Common myeloid progenitor, CD34-positive (primary cell): ENCODE measurements around the gene JPH4.

Experiments
- CTCF ChIA-PET: fragments of 350-600 bp; sonication (Branson Sonifier 250); formaldehyde crosslinking; loops from one replicate; lab custom pipeline; 2021; ENCODE audit warnings: antibody characterized with exemption; lab: Charles Lee
- POLR2A ChIA-PET: fragments of 350-600 bp; sonication (Branson Sonifier 250); formaldehyde crosslinking; loops from one replicate; lab custom pipeline; 2021; ENCODE audit warnings: antibody characterized with exemption; lab: Charles Lee
- DNase-seq, 3 donors: peaks; one replicate each; pipeline versions ENCODE4 v3.0.0 to v3.0.0-alpha.2; 2013
- H3K27ac ChIP-seq, 2 experiments: 1 replicate in 1 of 2; 2 replicates in 1 of 2; pipeline ENCODE4 v1.7.0; 2013; ENCODE audit warnings: inconsistent platforms in 2 of 2, low read length in 2 of 2, mild to moderate bottlenecking in 2 of 2, low read depth in 1 of 2, moderate library complexity in 1 of 2; ENCODE audit not compliant: severe bottlenecking in 2 of 2, insufficient read depth in 1 of 2, poor library complexity in 1 of 2
- H3K27me3 ChIP-seq, 5 experiments: replicated peaks in 2 of 5; 1 replicate in 3 of 5; 2 replicates in 2 of 5; pipeline versions ENCODE4 v1.6.1 to v1.7.0; 2013; ENCODE audit warnings: low read length in 4 of 5, mild to moderate bottlenecking in 2 of 5, moderate library complexity in 2 of 5, inconsistent platforms in 1 of 5; ENCODE audit not compliant: insufficient read depth in 5 of 5, control insufficient read depth in 4 of 5
- H3K36me3 ChIP-seq, 4 experiments: 1 replicate in 2 of 4; 2 replicates in 2 of 4; pipeline versions ENCODE4 v1.6.1 to v1.7.0; 2013; ENCODE audit warnings: low read length in 3 of 4, control low read depth in 1 of 4, mild to moderate bottlenecking in 1 of 4; ENCODE audit not compliant: control insufficient read depth in 4 of 4, insufficient read depth in 4 of 4
- H3K4me1 ChIP-seq, 4 experiments: 1 replicate in 3 of 4; 2 replicates in 1 of 4; pipeline versions ENCODE4 v1.6.1 to v1.7.1; 2013; ENCODE audit warnings: low read length in 3 of 4, mild to moderate bottlenecking in 3 of 4, control low read depth in 1 of 4, inconsistent platforms in 1 of 4, moderate library complexity in 1 of 4; ENCODE audit not compliant: control insufficient read depth in 4 of 4, insufficient read depth in 4 of 4; ENCODE audit errors: control extremely low read depth in 1 of 4
- H3K4me3 ChIP-seq, 7 experiments: 1 replicate in 4 of 7; 2 replicates in 3 of 7; pipeline versions ENCODE4 v1.5.1 to v1.7.0; 2013; ENCODE audit warnings: mild to moderate bottlenecking in 7 of 7, low read length in 6 of 7, moderate library complexity in 6 of 7, inconsistent platforms in 2 of 7, low read depth in 2 of 7, control low read depth in 1 of 7; ENCODE audit not compliant: insufficient read depth in 4 of 7, control insufficient read depth in 1 of 7; ENCODE audit errors: extremely low read depth in 1 of 7
- H3K9me3 ChIP-seq, 5 experiments: 1 replicate in 4 of 5; 2 replicates in 1 of 5; pipeline versions ENCODE4 v1.6.1 to v1.7.1; 2013; ENCODE audit warnings: low read length in 4 of 5, mild to moderate bottlenecking in 2 of 5, inconsistent platforms in 1 of 5, low read depth in 1 of 5, moderate library complexity in 1 of 5; ENCODE audit not compliant: control insufficient read depth in 4 of 5, insufficient read depth in 2 of 5; ENCODE audit errors: control extremely low read depth in 1 of 5
- WGBS: methylation state at CpG from one replicate; pipeline ENCODE4 v1.1.5; 2013; ENCODE audit not compliant: insufficient coverage; 5-methylcytosine and 5-hydroxymethylcytosine counted together

Gene JPH4

DNA sequence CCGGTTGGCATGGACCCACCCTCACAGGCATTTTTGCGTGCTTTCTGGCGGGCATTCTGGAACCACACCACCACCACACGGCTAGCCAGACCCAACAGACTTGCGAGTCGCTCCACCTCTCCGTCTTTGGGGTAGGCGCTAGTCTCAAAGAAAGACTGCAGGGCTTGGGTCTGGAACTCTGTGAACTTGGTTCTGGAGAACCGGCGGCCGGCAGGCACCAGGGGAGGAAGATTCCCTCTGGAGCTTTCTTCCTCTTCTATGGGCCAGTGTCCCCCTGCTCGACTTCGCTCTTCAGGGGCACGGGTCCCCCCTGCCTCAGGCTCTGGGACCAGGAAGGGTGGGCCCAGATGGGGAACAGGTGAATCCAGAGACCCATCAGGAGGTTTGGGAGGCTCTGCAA is 53.6 kb downstream of the JPH4 start:
- Histone ChIP-seq H3K36me3 (peaks cover 0 to 7% (median 1%) of the 10 kb centered on the region in 4 experiments), H3K4me3 (no peak overlapping the region), H3K4me1 (peaks cover 0 to 4% (median 0%) of the 10 kb centered on the region in 4 experiments), H3K9me3 (no peaks in the 10 kb centered on the region), H3K27me3 (no peaks in the 10 kb centered on the region), H3K27ac (no peak overlapping the region)
- WGBS = 99% methylated on average over 8 of the region's 14 CpGs
- ChIA-PET POLR2A (no interaction called here), CTCF (interaction anchor here (0.8 kb wide), 1 partner anchor 14 kb away, joined by 4 read pairs; no protein-coding TSS in a partner anchor)
- no peak for DNase-seq

DNA sequence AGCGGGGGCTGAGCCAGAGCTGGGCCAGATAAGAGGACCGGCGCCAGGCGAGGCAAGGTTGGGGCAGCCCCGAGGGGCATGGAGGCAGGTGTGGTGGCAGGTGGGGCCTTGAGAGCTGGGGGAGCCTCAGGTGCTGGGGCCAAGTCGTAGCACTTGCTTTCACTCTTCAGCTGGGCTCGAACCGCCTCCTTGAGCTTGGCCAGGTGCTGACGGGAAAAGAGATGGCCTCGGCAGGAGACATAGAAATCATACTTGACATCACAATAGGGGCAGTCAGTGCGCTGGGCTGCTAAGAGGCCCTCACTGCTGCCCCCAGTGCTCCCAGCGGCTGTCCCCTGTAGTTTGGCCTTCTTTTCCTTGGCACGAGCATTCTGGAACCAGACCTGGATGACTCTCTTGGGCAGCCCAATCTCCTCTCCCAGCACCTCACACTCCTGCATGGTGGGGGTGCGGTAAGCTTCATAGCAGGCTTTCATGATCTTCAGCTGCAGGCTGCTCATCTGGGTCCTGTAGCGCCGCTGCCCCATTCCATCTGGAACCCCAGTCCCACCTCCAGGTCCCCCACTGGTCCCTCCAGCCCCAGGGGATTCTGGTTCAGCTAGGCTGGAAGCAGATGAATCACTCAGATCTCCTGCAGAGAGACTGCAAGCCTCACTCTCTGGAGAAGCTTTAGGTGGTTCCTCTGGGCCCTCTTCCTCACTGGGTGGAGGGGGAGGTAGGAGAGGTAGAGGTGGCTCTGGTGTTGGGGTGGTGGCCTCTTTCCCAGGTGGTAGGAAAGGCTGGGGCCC is 55.2 kb downstream of the JPH4 start:
- POLR2A ChIA-PET = no interaction called here
- 95% methylated on average over 15 of the region's 16 CpGs for WGBS

DNA sequence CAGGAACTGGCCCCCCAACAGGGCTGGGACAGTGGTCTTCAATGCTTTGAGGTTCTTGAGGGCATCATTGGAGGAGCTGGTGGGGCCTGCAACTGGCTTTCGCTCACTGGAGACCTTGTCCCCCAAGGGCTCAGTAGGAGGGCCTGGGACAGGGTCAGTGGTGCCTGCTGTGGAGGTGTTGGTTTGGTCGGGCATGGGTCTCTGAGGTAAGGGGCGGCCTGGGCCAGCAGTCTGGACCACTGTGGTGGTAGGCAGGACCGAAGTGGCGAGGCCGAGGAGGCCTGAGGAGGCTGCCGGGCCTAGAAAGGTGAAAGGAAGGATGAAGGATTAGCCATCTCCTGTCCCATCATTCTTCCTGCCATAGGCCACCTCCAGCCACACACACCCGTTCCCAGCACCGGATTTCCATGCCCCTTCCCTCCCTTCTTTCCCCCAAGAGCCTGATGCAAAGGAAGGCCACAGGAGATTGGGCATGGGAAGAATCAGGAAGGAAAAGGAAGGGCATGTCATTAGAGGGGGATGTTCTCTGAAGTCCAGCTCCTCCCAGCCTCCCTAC is 55.9 kb downstream of the JPH4 start:
- 92% methylated on average over 7 of the region's 9 CpGs for WGBS
- no peak for DNase-seq
- Histone ChIP-seq H3K4me3 (no peak overlapping the region), H3K36me3 (peaks cover 0 to 7% (median 1%) of the 10 kb centered on the region in 4 experiments), H3K27ac (no peak overlapping the region), H3K4me1 (peaks cover 0 to 2% (median 0%) of the 10 kb centered on the region in 4 experiments), H3K9me3 (no peaks in the 10 kb centered on the region), H3K27me3 (no peaks in the 10 kb centered on the region)
- CTCF ChIA-PET = interaction anchor here (0.9 to 2.3 kb wide), 4 partner anchors 15 to 46 kb away, joined by 3 to 6 read pairs (median 4); no protein-coding TSS in a partner anchor
- POLR2A ChIA-PET = no interaction called here

More for the DNA sequence above, 55.2 kb downstream of the JPH4 start:
- Histone ChIP-seq H3K4me3 (no peak overlapping the region), H3K4me1 (peaks cover 0 to 2% (median 0%) of the 10 kb centered on the region in 4 experiments), H3K27ac (no peak overlapping the region), H3K27me3 (no peaks in the 10 kb centered on the region), H3K9me3 (no peaks in the 10 kb centered on the region), H3K36me3 (peaks cover 0 to 7% (median 1%) of the 10 kb centered on the region in 4 experiments)
- CTCF ChIA-PET = interaction anchor here (0.9 to 2.3 kb wide), 4 partner anchors 14 to 39 kb away, joined by 3 to 6 read pairs (median 4); no protein-coding TSS in a partner anchor
- DNase-seq = no peak

DNA sequence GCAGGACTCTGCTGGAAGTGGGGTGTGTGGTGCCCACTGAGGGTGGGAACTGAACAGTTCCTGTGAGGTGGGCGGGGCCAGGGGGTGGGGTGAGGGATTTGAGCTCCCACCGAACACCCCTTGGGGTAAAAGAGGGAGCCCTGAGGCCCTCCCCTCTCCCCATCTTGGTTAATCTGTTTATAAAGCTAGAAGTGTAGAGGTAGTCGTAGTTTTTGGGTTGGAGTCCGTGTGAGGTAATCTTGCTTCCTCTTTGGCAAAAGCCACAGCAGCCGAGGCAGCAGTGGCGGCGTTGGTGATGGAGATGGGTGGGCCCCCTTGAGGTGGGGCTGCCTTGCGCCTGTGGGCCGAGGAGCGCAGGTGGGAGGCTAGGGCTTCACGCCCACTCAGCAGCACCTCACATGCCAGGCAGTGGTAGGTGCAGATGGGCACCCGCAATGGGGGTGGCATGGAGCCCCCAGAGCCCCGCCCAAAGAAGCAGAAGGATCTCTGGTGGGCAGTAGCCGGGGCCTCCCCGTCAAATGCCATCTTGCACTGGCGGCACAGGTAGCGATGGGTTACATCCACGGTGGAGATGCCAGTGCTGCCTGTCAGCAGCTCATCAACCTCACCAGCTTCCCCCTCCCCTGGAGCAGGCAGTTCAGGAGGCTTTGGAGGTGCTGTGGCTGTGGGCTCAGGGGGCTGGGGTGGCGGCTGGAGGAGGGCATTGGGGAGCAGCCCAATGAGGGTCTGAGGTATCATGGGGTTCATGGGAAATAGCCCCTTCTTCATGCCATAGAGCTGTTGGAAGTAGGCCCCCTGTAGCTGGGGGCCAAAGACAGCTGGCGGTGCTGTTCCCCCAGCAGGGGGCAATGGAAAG is 56.6 kb downstream of the JPH4 start:
- no peak overlapping the region for H3K27ac ChIP-seq
- H3K4me3 ChIP-seq = no peak overlapping the region
- WGBS = 93% methylated on average over 12 of the region's 20 CpGs
- no peaks in the 10 kb centered on the region for H3K9me3 ChIP-seq
- H3K36me3 ChIP-seq = peaks cover 0 to 7% (median 0%) of the 10 kb centered on the region in 4 experiments
- no peaks in the 10 kb centered on the region for H3K27me3 ChIP-seq
- CTCF ChIA-PET = interaction anchor here (0.7 to 2.3 kb wide), 5 partner anchors 12 to 47 kb away, joined by 3 to 6 read pairs (median 4); no protein-coding TSS in a partner anchor
- peak in 2 of 3 donors; percentile 28 to 30 for DNase-seq
- peaks cover 0 to 2% (median 0%) of the 10 kb centered on the region in 4 experiments for H3K4me1 ChIP-seq
- POLR2A ChIA-PET = no interaction called here

DNA sequence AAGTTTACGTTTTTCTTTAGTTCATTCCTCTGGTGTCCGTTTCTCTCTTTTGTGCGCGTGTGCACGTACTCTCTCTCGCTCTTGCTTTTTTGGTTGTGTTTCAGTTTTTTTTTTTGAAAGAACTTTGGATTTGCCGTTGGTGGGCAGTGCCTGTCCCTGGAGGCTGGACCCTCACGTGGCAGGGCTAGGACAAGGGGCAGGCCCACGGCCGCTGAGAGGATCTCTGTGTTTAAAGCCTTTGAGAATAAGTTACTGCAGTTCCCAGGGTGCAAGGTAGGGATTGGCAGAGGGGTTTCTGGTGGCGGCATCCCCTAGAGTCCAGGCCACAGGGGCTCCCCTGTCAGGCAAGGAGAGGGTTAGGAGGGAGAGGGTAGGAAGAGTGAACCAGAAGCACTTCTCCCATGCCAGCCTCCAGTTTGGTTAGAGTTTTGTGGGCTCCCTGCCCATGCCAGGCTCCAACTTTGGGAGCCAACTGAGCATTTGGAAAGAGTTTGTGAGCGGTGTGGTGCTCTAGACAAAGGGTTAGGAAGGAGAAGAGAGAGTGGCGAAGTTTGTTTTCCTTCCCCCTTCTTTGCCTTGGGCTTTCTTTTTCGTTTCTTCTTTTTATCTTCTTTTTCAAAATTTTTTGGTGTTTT is 57.6 kb downstream of the JPH4 start:
- DNase-seq = no peak
- peaks cover 0 to 2% (median 0%) of the 10 kb centered on the region in 4 experiments for H3K36me3 ChIP-seq
- peaks cover 0 to 2% (median 0%) of the 10 kb centered on the region in 4 experiments for H3K4me1 ChIP-seq
- H3K27me3 ChIP-seq = no peaks in the 10 kb centered on the region
- H3K4me3 ChIP-seq = no peak overlapping the region
- H3K27ac ChIP-seq = no peak overlapping the region
- no peaks in the 10 kb centered on the region for H3K9me3 ChIP-seq
- POLR2A ChIA-PET = no interaction called here
- 92% methylated on average over 7 of the region's 14 CpGs for WGBS
- CTCF ChIA-PET = interaction anchor here (0.7 to 2.3 kb wide), 5 partner anchors 9 to 46 kb away, joined by 3 to 6 read pairs (median 4); no protein-coding TSS in a partner anchor

DNA sequence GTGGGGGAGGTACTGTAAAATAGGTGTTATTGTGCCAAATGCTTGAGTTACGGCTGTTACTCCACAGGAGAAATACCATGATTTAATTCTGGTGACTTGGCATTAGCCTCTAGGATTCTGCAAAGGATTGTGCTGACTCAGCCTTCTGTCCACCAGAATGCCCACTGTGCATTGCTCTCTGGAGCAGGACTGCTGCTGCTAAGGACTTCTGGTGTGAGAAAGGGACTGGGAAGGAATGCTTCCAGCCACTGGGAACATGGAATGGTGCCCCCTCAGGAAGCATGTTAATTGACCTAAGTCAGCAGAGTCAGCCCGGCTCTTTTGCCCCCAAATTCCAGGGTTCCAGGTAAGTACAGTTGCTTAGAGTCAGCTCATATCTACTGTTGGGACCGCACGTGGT is 59.9 kb downstream of the JPH4 start:
- no peaks in the 10 kb centered on the region for H3K36me3 ChIP-seq
- peaks cover 0 to 2% (median 0%) of the 10 kb centered on the region in 4 experiments for H3K4me1 ChIP-seq
- 100% methylated on average over 2 of the region's 4 CpGs for WGBS
- H3K4me3 ChIP-seq = no peak overlapping the region
- H3K27ac ChIP-seq = no peak overlapping the region
- no peaks in the 10 kb centered on the region for H3K9me3 ChIP-seq
- ChIA-PET POLR2A (interaction anchor here (0.5 kb wide), 1 partner anchor 17 kb away, joined by 3 read pairs; no protein-coding TSS in a partner anchor), CTCF (no interaction called here)
- no peak for DNase-seq
- H3K27me3 ChIP-seq = no peaks in the 10 kb centered on the region
